HG03342 (cell line): Measurements from ENCODE around the gene PHF23.
A peak's percentile ranks its signal among the peaks of the same experiment; 100 is the strongest.

ENCODE experiments used
- ATAC-seq: cut with Tn5 transposase; IDR thresholded peaks from one replicate; pipeline ENCODE4 v1.9.1; 2021; ENCODE audit warnings: mild to moderate bottlenecking, moderate library complexity; ENCODE audit not compliant: unreplicated experiment

The PHF23 gene

GRCh38 chr17:7221278-7222092 is 17.8 kb downstream of the PHF23 start:
- ATAC-seq, result no peak

GRCh38 chr17:7220593-7221277 is 18.5 kb downstream of the PHF23 start:
- ATAC-seq, result no peak

GRCh38 chr17:7219812-7220592 is 19.3 kb downstream of the PHF23 start, which contains the start of the genes ACADVL and DLG4:
ACADVL (plus strand) TSS chr17:7219938; CDS start chr17:7219985, 47 bp downstream.
DLG4 (minus strand) TSS chr17:7219836.
- ATAC-seq, result peak; percentile 52

- ATAC-seq, result no peak
Measured at GRCh38 chr17:7219229-7219811, 19.9 kb downstream of the PHF23 start.

- no peak for ATAC-seq
Measured at GRCh38 chr17:7218758-7219157, 20.5 kb downstream of the PHF23 start.

GRCh38 chr17:7218166-7218565 is 21.1 kb downstream of the PHF23 start:
- ATAC-seq, result no peak

GRCh38 chr17:7217113-7217987 is 21.9 kb downstream of the PHF23 start:
- no peak for ATAC-seq

- no peak for ATAC-seq
Measured at GRCh38 chr17:7216242-7217112, 22.8 kb downstream of the PHF23 start.

- ATAC-seq, result no peak
Measured at GRCh38 chr17:7215652-7216180, 23.5 kb downstream of the PHF23 start.

GRCh38 chr17:7215136-7215638 is 24.1 kb downstream of the PHF23 start:
- ATAC-seq, result no peak

GRCh38 chr17:7214300-7215135 is 24.7 kb downstream of the PHF23 start:
- ATAC-seq, result peak; percentile 72

- ATAC-seq, result peak; percentile 4
Measured at GRCh38 chr17:7213895-7214299, 25.4 kb downstream of the PHF23 start.

GRCh38 chr17:7211491-7212273 is 27.6 kb downstream of the PHF23 start:
- no peak for ATAC-seq

GRCh38 chr17:7208754-7209460 is 30.4 kb downstream of the PHF23 start:
- no peak for ATAC-seq

- no peak for ATAC-seq
Measured at GRCh38 chr17:7208027-7208571, 31.2 kb downstream of the PHF23 start.
